A673 (cell line): ENCODE measurements around the gene PDE9A. TPM values are rescaled to one million over a fixed set of nuclear protein-coding genes. Genes with fewer than 3 reads are reported as not detected.

Experiments
- BruUV-seq: library from RNA; stranded (reverse); fragments of 400-500 nt; replicated peaks from 2 replicates; lab custom pipeline; 2021; lab: Mats Ljungman, UMichigan
- CTCF ChIA-PET: fragments of 300-600 bp; sonication (Branson Sonifier 250); formaldehyde crosslinking; loops from one replicate; lab custom pipeline; 2022; ENCODE audit warnings: antibody characterized with exemption; lab: Charles Lee
- POLR2A ChIA-PET: fragments of 300-600 bp; sonication (Branson Sonifier 250); formaldehyde crosslinking; loops from one replicate; lab custom pipeline; 2022; ENCODE audit warnings: antibody characterized with exemption; ENCODE audit not compliant: low non-redundant PET; lab: Charles Lee
- DNase-seq: peaks from one replicate; pipeline ENCODE4 v3.0.0-alpha.2; 2015; ENCODE audit warnings: low spot score
- H3K27ac ChIP-seq: fragments of 200-600 bp; sonication (generic); 2 replicates; pipeline ENCODE4 v1.5.1; 2016; ENCODE audit warnings: mixed run types, low read depth, mild to moderate bottlenecking, mixed read lengths, antibody characterized with exemption, low read length; ENCODE audit not compliant: poor library complexity, severe bottlenecking
- H3K27me3 ChIP-seq: fragments of 200-600 bp; sonication (generic); replicated peaks from 2 replicates; pipeline ENCODE4 v1.6.1; 2017; ENCODE audit warnings: mixed run types, low read depth, mild to moderate bottlenecking, mixed read lengths, antibody characterized with exemption, low read length; ENCODE audit not compliant: insufficient read depth, poor library complexity
- H3K36me3 ChIP-seq: fragments of 200-600 bp; sonication (generic); 2 replicates; pipeline ENCODE4 v1.6.1; 2016; ENCODE audit warnings: mixed run types, mild to moderate bottlenecking, mixed read lengths, antibody characterized with exemption, low read length; ENCODE audit not compliant: insufficient read depth, poor library complexity, severe bottlenecking
- H3K4me1 ChIP-seq: fragments of 200-600 bp; sonication (generic); 2 replicates; pipeline ENCODE4 v1.6.1; 2017; ENCODE audit warnings: mixed run types, mild to moderate bottlenecking, mixed read lengths, antibody characterized with exemption, low read length; ENCODE audit not compliant: insufficient read depth, poor library complexity, severe bottlenecking
- H3K4me3 ChIP-seq: fragments of 200-600 bp; sonication (generic); 2 replicates; pipeline ENCODE4 v1.5.1; 2016; ENCODE audit warnings: low read depth, mixed run types, mild to moderate bottlenecking, mixed read lengths, low read length; ENCODE audit not compliant: poor library complexity, severe bottlenecking
- H3K9me3 ChIP-seq: fragments of 200-600 bp; sonication (generic); 2 replicates; pipeline ENCODE4 v1.6.1; 2016; ENCODE audit warnings: mixed run types, low read depth, mild to moderate bottlenecking, mixed read lengths, antibody characterized with exemption, low read length; ENCODE audit not compliant: poor library complexity, severe bottlenecking
- EZH2 ChIP-seq: fragments of 200-600 bp; sonication (generic); IDR thresholded peaks from 2 replicates; pipeline ENCODE4 v1.6.1; 2017; ENCODE audit warnings: borderline replicate concordance, low read depth, mild to moderate bottlenecking, mixed read lengths, antibody characterized with exemption, low read length; ENCODE audit not compliant: poor library complexity, severe bottlenecking
- intact Hi-C: fragments of 100-400 bp; cut with micrococcal nuclease; formaldehyde crosslinking; loops from one replicate; pipeline ENCODE4 v1.10.0; 2022; ENCODE audit not compliant: unreplicated experiment
- total RNA-seq: library from RNA; stranded (reverse); gene quantifications from 2 replicates; pipeline ENCODE4 v1.2.3, GENCODE V29; 2021
- TF ChIP-seq, protein P1 (sequence below): fragments of 300-800, 200-600 bp; sonication (generic); conservative IDR thresholded peaks from 2 replicates; pipeline ENCODE4 v1.5.1; 2017; ENCODE audit warnings: low read depth, mild to moderate bottlenecking, antibody characterized with exemption, low read length, moderate library complexity, mixed read lengths

Gene PDE9A
- total RNA-seq, 1 experiment from 2014 or later: 14.3 TPM

GRCh38 chr21:42739061-42739931 is 85.9 kb downstream of the PDE9A start:
- intact Hi-C loops: no loop called here
- H3K27ac ChIP-seq: no peak overlapping the region
- H3K9me3 ChIP-seq: no peaks in the 10 kb centered on the region
- H3K36me3 ChIP-seq: no peaks in the 10 kb centered on the region
- DNase-seq: no peak
- TF ChIP-seq, protein P1, sequence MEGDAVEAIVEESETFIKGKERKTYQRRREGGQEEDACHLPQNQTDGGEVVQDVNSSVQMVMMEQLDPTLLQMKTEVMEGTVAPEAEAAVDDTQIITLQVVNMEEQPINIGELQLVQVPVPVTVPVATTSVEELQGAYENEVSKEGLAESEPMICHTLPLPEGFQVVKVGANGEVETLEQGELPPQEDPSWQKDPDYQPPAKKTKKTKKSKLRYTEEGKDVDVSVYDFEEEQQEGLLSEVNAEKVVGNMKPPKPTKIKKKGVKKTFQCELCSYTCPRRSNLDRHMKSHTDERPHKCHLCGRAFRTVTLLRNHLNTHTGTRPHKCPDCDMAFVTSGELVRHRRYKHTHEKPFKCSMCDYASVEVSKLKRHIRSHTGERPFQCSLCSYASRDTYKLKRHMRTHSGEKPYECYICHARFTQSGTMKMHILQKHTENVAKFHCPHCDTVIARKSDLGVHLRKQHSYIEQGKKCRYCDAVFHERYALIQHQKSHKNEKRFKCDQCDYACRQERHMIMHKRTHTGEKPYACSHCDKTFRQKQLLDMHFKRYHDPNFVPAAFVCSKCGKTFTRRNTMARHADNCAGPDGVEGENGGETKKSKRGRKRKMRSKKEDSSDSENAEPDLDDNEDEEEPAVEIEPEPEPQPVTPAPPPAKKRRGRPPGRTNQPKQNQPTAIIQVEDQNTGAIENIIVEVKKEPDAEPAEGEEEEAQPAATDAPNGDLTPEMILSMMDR: no peak
- no peak for TF ChIP-seq EZH2
- H3K4me1 ChIP-seq: no peaks in the 10 kb centered on the region
- H3K27me3 ChIP-seq: no peaks in the 10 kb centered on the region
- ChIA-PET CTCF (no interaction called here), POLR2A (no interaction called here)
- no TSS peak for BruUV-seq
- H3K4me3 ChIP-seq: no peak overlapping the region

GRCh38 chr21:42740405-42740909 is 87.0 kb downstream of the PDE9A start:
- Histone ChIP-seq H3K4me1 (no peaks in the 10 kb centered on the region), H3K36me3 (no peaks in the 10 kb centered on the region), H3K4me3 (no peak overlapping the region), H3K27me3 (no peaks in the 10 kb centered on the region), H3K9me3 (no peaks in the 10 kb centered on the region), H3K27ac (no peak overlapping the region)
- ChIA-PET POLR2A (no interaction called here), CTCF (no interaction called here)
- no TSS peak for BruUV-seq
- no peak for DNase-seq
- intact Hi-C loops: loop anchor here (10.0 kb wide), 1 partner anchor 64 kb away; no protein-coding TSS in a partner anchor
- TF ChIP-seq, protein P1: no peak
- no peak for TF ChIP-seq EZH2

DNA sequence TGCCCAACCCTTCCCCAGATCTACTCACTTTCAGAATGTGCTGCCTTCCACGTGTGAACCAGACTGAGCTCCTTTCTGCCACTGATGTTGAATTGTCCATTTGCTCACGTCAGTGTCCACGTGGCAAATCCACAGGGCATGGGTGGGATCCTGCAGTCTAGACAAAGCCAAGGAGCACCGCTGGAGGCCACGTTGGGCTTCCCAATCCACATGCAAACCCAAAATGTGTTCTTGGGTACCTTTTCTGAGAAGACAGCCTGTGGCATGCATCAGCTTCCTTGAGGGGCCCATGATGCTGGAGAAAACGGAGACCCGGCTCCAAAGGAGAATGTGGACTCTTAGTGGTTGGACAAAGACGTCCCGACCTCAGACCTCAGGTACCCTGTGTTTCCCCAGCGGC is 87.6 kb downstream of the PDE9A start:
- CTCF ChIA-PET: no interaction called here
- H3K4me1 ChIP-seq: no peaks in the 10 kb centered on the region
- no TSS peak for BruUV-seq

More for the DNA sequence above, 87.6 kb downstream of the PDE9A start:
- no peak for TF ChIP-seq EZH2
- TF ChIP-seq, protein P1: no peak
- DNase-seq: no peak
- Histone ChIP-seq H3K4me3 (no peak overlapping the region), H3K36me3 (no peaks in the 10 kb centered on the region), H3K27ac (no peak overlapping the region), H3K9me3 (no peaks in the 10 kb centered on the region), H3K27me3 (no peaks in the 10 kb centered on the region)
- POLR2A ChIA-PET: no interaction called here
- intact Hi-C loops: loop anchor here (10.0 kb wide), 1 partner anchor 64 kb away; no protein-coding TSS in a partner anchor
